SK-N-SH (cell line): ENCODE measurements around the gene SH2D3C. TPM values are rescaled to one million over a fixed set of nuclear protein-coding genes. Genes with fewer than 3 reads are reported as not detected.

Experiments used
- CTCF ChIA-PET: fragments of 300-600, 350-600 bp; formaldehyde crosslinking; extraction: SDS; loops from one replicate; lab custom pipeline; 2021; lab: Yijun Ruan, JAX
- POLR2A ChIA-PET: fragments of 350-600 bp; sonication (Branson Sonifier 250); formaldehyde crosslinking; extraction: SDS; loops from one replicate; lab custom pipeline; 2020; ENCODE audit warnings: antibody characterized with exemption, inconsistent platforms; lab: Yijun Ruan, JAX
- DNase-seq: peaks from one replicate; pipeline ENCODE4 v3.0.0; 2012
- H2AFZ ChIP-seq: fragments of 200-600 bp; sonication (generic); 2 replicates; pipeline ENCODE4 v1.8.1; 2016; ENCODE audit warnings: antibody characterized with exemption, mild to moderate bottlenecking, low read depth
- H3F3A ChIP-seq: fragments of 200-600 bp; sonication (generic); replicated peaks from 2 replicates; pipeline ENCODE3; 2016; ENCODE audit warnings: antibody characterized with exemption, mild to moderate bottlenecking; ENCODE audit not compliant: insufficient read depth
- H3K27ac ChIP-seq, 2 experiments: fragments of 200-500 bp in 1 of 2; fragments of 200-600 bp in 1 of 2; sonication (Bioruptor generic) in 1 of 2; sonication (generic), shearing (Covaris generic) in 1 of 2; 2 replicates each; pipeline versions ENCODE4 v1.5.1 to v1.6.1; 2014 to 2016; ENCODE audit warnings: low read depth in 2 of 2, inconsistent platforms in 1 of 2, low read length in 1 of 2, mild to moderate bottlenecking in 1 of 2, mixed read lengths in 1 of 2
- H3K27me3 ChIP-seq: fragments of 200-600 bp; sonication (generic), shearing (Covaris generic); 2 replicates; pipeline ENCODE4 v1.6.1; 2016; ENCODE audit warnings: mixed run types; ENCODE audit not compliant: insufficient read depth
- H3K36me3 ChIP-seq, 2 experiments: fragments of 200-500 bp in 1 of 2; fragments of 200-600 bp in 1 of 2; sonication (Bioruptor generic) in 1 of 2; sonication (generic) in 1 of 2; replicated peaks in 1 of 2; 2 replicates each; pipeline versions ENCODE3 to v1.5.1; 2014 to 2016; ENCODE audit warnings: low read length in 1 of 2, mild to moderate bottlenecking in 1 of 2; ENCODE audit not compliant: insufficient read depth in 2 of 2, control insufficient read depth in 1 of 2
- H3K4me1 ChIP-seq, 2 experiments: fragments of 200-500 bp in 1 of 2; fragments of 200-600 bp in 1 of 2; sonication (Bioruptor generic) in 1 of 2; sonication (generic), shearing (Covaris generic) in 1 of 2; 2 replicates each; pipeline versions ENCODE4 v1.5.1 to v1.6.1; 2014 to 2016; ENCODE audit warnings: low read depth in 1 of 2, low read length in 1 of 2, mixed run types in 1 of 2; ENCODE audit not compliant: insufficient read depth in 2 of 2, control insufficient read depth in 1 of 2
- H3K4me2 ChIP-seq: fragments of 200-600 bp; sonication (generic), shearing (Covaris generic); 2 replicates; pipeline ENCODE4 v1.6.1; 2017; ENCODE audit warnings: mixed run types
- H3K4me3 ChIP-seq, 2 experiments: fragments of 200-500 bp in 1 of 2; fragments of 200-600 bp in 1 of 2; sonication (Bioruptor generic) in 1 of 2; sonication (generic), shearing (Covaris generic) in 1 of 2; 2 replicates each; pipeline versions ENCODE4 v1.5.1 to v1.8.1; 2014 to 2016; ENCODE audit warnings: low read depth in 2 of 2, inconsistent platforms in 1 of 2, low read length in 1 of 2, mild to moderate bottlenecking in 1 of 2, mixed read lengths in 1 of 2, moderate library complexity in 1 of 2
- H3K79me2 ChIP-seq: fragments of 200-600 bp; sonication (generic); 2 replicates; pipeline ENCODE4 v1.8.1; 2017; ENCODE audit warnings: mild to moderate bottlenecking; ENCODE audit not compliant: insufficient read depth
- H3K9ac ChIP-seq: fragments of 200-600 bp; sonication (generic); 2 replicates; pipeline ENCODE4 v1.6.1; 2017; ENCODE audit warnings: mixed run types
- H3K9me2 ChIP-seq: fragments of 200-600 bp; sonication (generic); 2 replicates; pipeline ENCODE4 v1.6.1; 2017; ENCODE audit warnings: mixed run types
- H3K9me3 ChIP-seq: fragments of 200-600 bp; sonication (generic); 2 replicates; pipeline ENCODE4 v1.6.1; 2017; ENCODE audit warnings: mixed run types, mild to moderate bottlenecking, moderate library complexity
- H4K20me1 ChIP-seq: fragments of 200-600 bp; sonication (generic); 2 replicates; pipeline ENCODE4 v1.6.1; 2017; ENCODE audit warnings: mild to moderate bottlenecking, mixed run types; ENCODE audit not compliant: insufficient read depth
- CTCF ChIP-seq: fragments of 200-600 bp; sonication (generic); IDR thresholded peaks from 2 replicates; pipeline ENCODE4 v1.6.1; 2017; ENCODE audit warnings: antibody characterized with exemption, mild to moderate bottlenecking, moderate library complexity
- EP300 ChIP-seq, 2 experiments: IDR thresholded peaks; 2 replicates each; pipeline versions ENCODE4 v1.4.0 to v1.6.1; 2012; ENCODE audit warnings: borderline replicate concordance in 1 of 2, low read depth in 1 of 2, low read length in 1 of 2
- EZH2phosphoT487 ChIP-seq: fragments of 200-600 bp; sonication (generic); IDR thresholded peaks from 2 replicates; pipeline ENCODE4 v1.6.1; 2017; ENCODE audit warnings: low read depth, mixed run types, mild to moderate bottlenecking, antibody characterized with exemption, moderate library complexity, borderline replicate concordance
- FOXM1 ChIP-seq: IDR thresholded peaks from 2 replicates; pipeline ENCODE4 v1.4.0; 2012; ENCODE audit warnings: low read depth, mild to moderate bottlenecking
- IRF3 ChIP-seq: fragments of 150-350 bp; IDR thresholded peaks from 2 replicates; pipeline ENCODE4 v1.6.1; 2016; ENCODE audit warnings: mild to moderate bottlenecking, low read depth, low read length
- NFIC ChIP-seq: IDR thresholded peaks from 2 replicates; pipeline ENCODE4 v1.4.0; 2012; ENCODE audit warnings: borderline replicate concordance
- NRF1 ChIP-seq: IDR thresholded peaks from 2 replicates; pipeline ENCODE4 v1.6.1; 2012; ENCODE audit warnings: low read depth, mild to moderate bottlenecking, low read length
- RCOR1 ChIP-seq: fragments of 150-350 bp; IDR thresholded peaks from 2 replicates; pipeline ENCODE4 v1.6.1; 2017; ENCODE audit warnings: antibody characterized with exemption, low read length
- REST ChIP-seq: IDR thresholded peaks from 2 replicates; pipeline ENCODE4 v1.6.1; 2012; ENCODE audit warnings: mild to moderate bottlenecking, low read depth, low read length, moderate library complexity
- SIN3A ChIP-seq: IDR thresholded peaks from 2 replicates; pipeline ENCODE4 v1.6.1; 2012; ENCODE audit warnings: low read depth, mild to moderate bottlenecking, low read length, moderate library complexity, borderline replicate concordance
- WGBS: methylation state at CpG from one replicate; pipeline ENCODE4 v1.1.6; 2017; ENCODE audit warnings: low lambda C conversion rate; 5-methylcytosine and 5-hydroxymethylcytosine counted together
- polyA plus RNA-seq, 3 experiments: library from polyadenylated mRNA; depleted of rRNA; stranded (reverse); fragments of >200 nt; gene quantifications; 2 replicates each; pipeline ENCODE4 v1.2.3, GENCODE V29; 2012

Gene SH2D3C
- polyA plus RNA-seq, 1 of the 3 experiments (the other 2 are of a cell fraction): 0.15 TPM

GRCh38 chr9:127731938-127732337, 46.5 kb downstream of the SH2D3C start:
- Histone ChIP-seq H3K4me2 (no peak overlapping the region), H3K9me3 (no peaks in the 10 kb centered on the region), H3K9me2 (no peaks in the 10 kb centered on the region), H3K9ac (no peak overlapping the region), H3K79me2 (no peaks in the 10 kb centered on the region), H2AFZ (no peak overlapping the region), H3K27me3 (no peaks in the 10 kb centered on the region), H3K4me3 (no peak overlapping the region), H3K36me3 (peaks cover 0 to 3% of the 10 kb centered on the region in 2 experiments), H3K27ac (no peak overlapping the region), H4K20me1 (no peaks in the 10 kb centered on the region), H3K4me1 (peaks cover 5 to 11% of the 10 kb centered on the region in 2 experiments; a peak in 1 of 4 replicates), H3F3A (peaks cover 2% of the 10 kb centered on the region)
- 90% methylated on average over 9 of the region's 16 CpGs for WGBS
- CTCF ChIA-PET: interaction anchor here (1.8 to 10.7 kb wide), 2 partner anchors 53 to 144 kb away, joined by 6 to 226 read pairs; partner anchors contain the start of gene CDK9
- TF ChIP-seq IRF3 (no peak), SIN3A (no peak), CTCF (no peak), EZH2phosphoT487 (no peak), REST (no peak), EP300 (IDR thresholded peaks at IDR 0.05; ENCODE audit: borderline replicate concordance in 1 of 2, low read depth in 1 of 2, low read length in 1 of 2) (no peak), NFIC (no peak), FOXM1 (no peak), NRF1 (no peak), RCOR1 (no peak)
- POLR2A ChIA-PET: no interaction called here
- DNase-seq: no peak
